IMR-90 (cell line): ENCODE data around the gene CACNA1D. TPM values are rescaled to one million over a fixed set of nuclear protein-coding genes. Genes with fewer than 3 reads are reported as not detected.

Source experiments
- ATAC-seq: fragments of 200-7000 bp; cut with Tn5 transposase; 2 replicates; pipeline ENCODE4 v1.9.1; 2020; ENCODE audit warnings: low read depth, mild to moderate bottlenecking, moderate library complexity
- BruUV-seq: library from RNA; stranded (reverse); fragments of 400-500 nt; replicated peaks from 2 replicates; lab custom pipeline; 2021; lab: Mats Ljungman, UMichigan
- CTCF ChIA-PET: fragments of 300-600 bp; formaldehyde crosslinking; extraction: SDS; loops from one replicate; lab custom pipeline; 2021; ENCODE audit warnings: antibody characterized with exemption; lab: Yijun Ruan, JAX
- POLR2A ChIA-PET: fragments of 300-600 bp; sonication (Branson Sonifier 250); formaldehyde crosslinking; loops from one replicate; lab custom pipeline; 2022; ENCODE audit warnings: antibody characterized with exemption; ENCODE audit not compliant: unreplicated experiment; lab: Charles Lee
- DNase-seq: peaks from one replicate; pipeline ENCODE4 v3.0.0; 2013
- H2AFZ ChIP-seq: replicated peaks from 2 replicates; pipeline ENCODE3; 2013; ENCODE audit warnings: low read length, mild to moderate bottlenecking; ENCODE audit not compliant: poor library complexity
- H2AK5ac ChIP-seq: 2 replicates; pipeline ENCODE4 v1.6.1; 2013; ENCODE audit warnings: low read depth, low read length, inconsistent platforms
- H2AK9ac ChIP-seq: replicated peaks from 2 replicates; pipeline ENCODE3; 2013; ENCODE audit warnings: mild to moderate bottlenecking, low read depth, low read length, moderate library complexity; ENCODE audit not compliant: poor library complexity
- H2BK120ac ChIP-seq: 2 replicates; pipeline ENCODE4 v1.6.1; 2013; ENCODE audit warnings: low read depth, low read length, inconsistent platforms
- H2BK15ac ChIP-seq: 3 replicates; pipeline ENCODE4 v1.6.1; 2013; ENCODE audit warnings: low read depth, low read length, inconsistent platforms
- H2BK20ac ChIP-seq: 2 replicates; pipeline ENCODE4 v1.6.1; 2013; ENCODE audit warnings: low read depth, mild to moderate bottlenecking, inconsistent platforms, low read length, moderate library complexity
- H2BK5ac ChIP-seq: 2 replicates; pipeline ENCODE4 v1.6.1; 2013; ENCODE audit warnings: mild to moderate bottlenecking, low read depth, low read length, inconsistent platforms; ENCODE audit not compliant: poor library complexity, severe bottlenecking
- H3K14ac ChIP-seq: replicated peaks from 2 replicates; pipeline ENCODE4 v1.6.1; 2013; ENCODE audit warnings: low read depth, low read length, inconsistent platforms
- H3K18ac ChIP-seq: 2 replicates; pipeline ENCODE4 v1.6.1; 2013; ENCODE audit warnings: low read depth, low read length, control low read depth
- H3K23ac ChIP-seq: 2 replicates; pipeline ENCODE4 v1.6.1; 2013; ENCODE audit warnings: low read depth, low read length, inconsistent platforms
- H3K27ac ChIP-seq: 2 replicates; pipeline ENCODE4 v1.5.1; 2013; ENCODE audit warnings: mild to moderate bottlenecking, control low read depth, low read length; ENCODE audit not compliant: insufficient read depth
- H3K27me3 ChIP-seq: 2 replicates; pipeline ENCODE4 v1.6.1; 2013; ENCODE audit warnings: low read length; ENCODE audit not compliant: control insufficient read depth, insufficient read depth
- H3K36me3 ChIP-seq: 2 replicates; pipeline ENCODE4 v1.6.1; 2013; ENCODE audit warnings: low read length, mixed read lengths; ENCODE audit not compliant: control insufficient read depth, insufficient read depth
- H3K4ac ChIP-seq: 2 replicates; pipeline ENCODE4 v1.6.1; 2013; ENCODE audit warnings: low read depth, low read length, inconsistent platforms
- H3K4me1 ChIP-seq: 2 replicates; pipeline ENCODE4 v1.6.1; 2013; ENCODE audit warnings: low read length, mixed read lengths; ENCODE audit not compliant: control insufficient read depth, insufficient read depth
- H3K4me2 ChIP-seq: 2 replicates; pipeline ENCODE4 v1.6.1; 2013; ENCODE audit warnings: low read depth, mild to moderate bottlenecking, control low read depth, low read length, moderate library complexity
- H3K4me3 ChIP-seq: 2 replicates; pipeline ENCODE4 v1.5.1; 2013; ENCODE audit warnings: low read depth, mild to moderate bottlenecking, control low read depth, low read length, moderate library complexity; ENCODE audit not compliant: insufficient read depth
- H3K56ac ChIP-seq: 2 replicates; pipeline ENCODE4 v1.6.1; 2013; ENCODE audit warnings: low read length, inconsistent platforms; ENCODE audit not compliant: insufficient read depth; ENCODE audit errors: extremely low read depth
- H3K79me1 ChIP-seq, 2 experiments: 2 replicates each; pipeline ENCODE4 v1.6.1; 2013; ENCODE audit warnings: low read length in 2 of 2, inconsistent platforms in 1 of 2, low read depth in 1 of 2
- H3K9ac ChIP-seq: 2 replicates; pipeline ENCODE4 v1.6.1; 2013; ENCODE audit warnings: low read depth, low read length, control low read depth
- H3K9me1 ChIP-seq: 2 replicates; pipeline ENCODE4 v1.6.1; 2013; ENCODE audit warnings: low read length, inconsistent platforms; ENCODE audit not compliant: insufficient read depth
- H3K9me3 ChIP-seq: 2 replicates; pipeline ENCODE4 v1.6.1; 2013; ENCODE audit warnings: low read length; ENCODE audit not compliant: control insufficient read depth, insufficient read depth
- H4K20me1 ChIP-seq: 2 replicates; pipeline ENCODE4 v1.6.1; 2013; ENCODE audit warnings: low read length, inconsistent platforms; ENCODE audit not compliant: insufficient read depth
- H4K5ac ChIP-seq: 2 replicates; pipeline ENCODE4 v1.6.1; 2013; ENCODE audit warnings: mild to moderate bottlenecking, low read depth, low read length, control low read depth
- H4K8ac ChIP-seq, 2 experiments: 2 replicates each; pipeline ENCODE4 v1.6.1; 2013; ENCODE audit warnings: low read depth in 2 of 2, low read length in 2 of 2, control low read depth in 1 of 2, inconsistent platforms in 1 of 2
- H4K91ac ChIP-seq: 2 replicates; pipeline ENCODE4 v1.6.1; 2013; ENCODE audit warnings: low read depth, low read length, inconsistent platforms; ENCODE audit not compliant: insufficient read depth
- BHLHE40 ChIP-seq: fragments of 150-350 bp; IDR thresholded peaks from 2 replicates; pipeline ENCODE4 v1.6.1; 2016; ENCODE audit warnings: mild to moderate bottlenecking, low read depth, low read length
- CEBPB ChIP-seq: IDR thresholded peaks from 2 replicates; pipeline ENCODE4 v1.6.1; 2012; ENCODE audit warnings: low read depth, low read length, improper control_type of control experiment
- CHD1 ChIP-seq: IDR thresholded peaks from 2 replicates; pipeline ENCODE4 v1.6.1; 2012; ENCODE audit warnings: low read depth, low read length, improper control_type of control experiment
- FOS ChIP-seq: fragments of 150-350 bp; IDR thresholded peaks from 2 replicates; pipeline ENCODE4 v1.6.1; 2016; ENCODE audit warnings: low read depth, low read length
- MAFK ChIP-seq: IDR thresholded peaks from 2 replicates; pipeline ENCODE4 v1.6.1; 2012; ENCODE audit warnings: low read depth, low read length, improper control_type of control experiment
- MAZ ChIP-seq: IDR thresholded peaks from 2 replicates; pipeline ENCODE4 v1.6.1; 2012; ENCODE audit warnings: low read depth, mild to moderate bottlenecking, low read length, improper control_type of control experiment, moderate library complexity, borderline replicate concordance
- MXI1 ChIP-seq: IDR thresholded peaks from 2 replicates; pipeline ENCODE4 v1.6.1; 2012; ENCODE audit warnings: low read depth, mild to moderate bottlenecking, low read length, moderate library complexity, borderline replicate concordance
- NFE2L2 ChIP-seq: fragments of 150-350 bp; IDR thresholded peaks from 2 replicates; pipeline ENCODE4 v1.6.1; 2016; ENCODE audit warnings: low read depth, mild to moderate bottlenecking, low read length
- POLR2A ChIP-seq: IDR thresholded peaks from 2 replicates; pipeline ENCODE4 v1.6.1; 2012; ENCODE audit warnings: mild to moderate bottlenecking, low read depth, low read length
- RAD21 ChIP-seq: IDR thresholded peaks from 2 replicates; pipeline ENCODE4 v1.6.1; 2012; ENCODE audit warnings: low read length, improper control_type of control experiment
- RCOR1 ChIP-seq: IDR thresholded peaks from 2 replicates; pipeline ENCODE4 v1.6.1; 2012; ENCODE audit warnings: mild to moderate bottlenecking, low read length, improper control_type of control experiment; ENCODE audit not compliant: insufficient replicate concordance
- RFX5 ChIP-seq: IDR thresholded peaks from 2 replicates; pipeline ENCODE4 v1.8.0; 2012; ENCODE audit warnings: low read depth, mild to moderate bottlenecking, low read length, moderate library complexity
- SMC3 ChIP-seq: fragments of 150-350 bp; IDR thresholded peaks from 2 replicates; pipeline ENCODE4 v1.6.1; 2016; ENCODE audit warnings: low read depth, mild to moderate bottlenecking, antibody characterized with exemption, low read length, moderate library complexity
- WGBS, 2 experiments: methylation state at CpG; one replicate each; pipeline versions ENCODE4 v1.1.5 to v1.1.7; 2013; ENCODE audit warnings: missing lambda C conversion rate in 2 of 2; ENCODE audit not compliant: insufficient read length in 1 of 2; ENCODE audit errors: extremely low coverage in 2 of 2; 5-methylcytosine and 5-hydroxymethylcytosine counted together
- dilution Hi-C: fragments of 300-500 bp; cut with HindIII; formaldehyde crosslinking; loops from one replicate; pipeline ENCODE4 v1.14.3; 2018; ENCODE audit warnings: low sequenced_read_pairs; ENCODE audit not compliant: unreplicated experiment
- in situ Hi-C: fragments of 300-500 bp; cut with MboI; formaldehyde crosslinking; loops from 3 replicates; pipeline ENCODE4 v1.14.3; 2019; ENCODE audit warnings: low sequenced_read_pairs, inconsistent platforms, mixed read lengths
- intact Hi-C: fragments of 100-400 bp; cut with micrococcal nuclease; formaldehyde crosslinking; loops from 2 replicates; pipeline ENCODE4 v1.10.0; 2022
- polyA plus RNA-seq, 3 experiments: library from polyadenylated mRNA; depleted of rRNA; stranded (reverse); fragments of >200 nt; gene quantifications; 2 replicates each; pipeline ENCODE4 v1.2.3, GENCODE V29; 2012; ENCODE audit warnings: low replicate concordance in 1 of 3
- total RNA-seq: library from RNA; depleted of rRNA; stranded (reverse); fragments of >200 nt; gene quantifications from 2 replicates; pipeline ENCODE4 v1.2.3, GENCODE V29; 2012
- TF ChIP-seq, protein P1 (sequence below): fragments of 150-350 bp; IDR thresholded peaks from 2 replicates; pipeline ENCODE4 v1.6.1; 2017; ENCODE audit warnings: mild to moderate bottlenecking, antibody characterized with exemption, low read length, low read depth
- TF ChIP-seq, protein P2 (sequence below): fragments of 150-350 bp; IDR thresholded peaks from 2 replicates; pipeline ENCODE4 v1.6.1; 2016; ENCODE audit warnings: low read depth, mild to moderate bottlenecking, low read length, moderate library complexity, borderline replicate concordance
- TF ChIP-seq, protein P3 (sequence below): conservative IDR thresholded peaks from 2 replicates; pipeline ENCODE4 v1.5.1; 2012; ENCODE audit warnings: mild to moderate bottlenecking, low read depth, low read length, improper control_type of control experiment

Gene CACNA1D
- total and polyA plus RNA-seq, 2 of the 4 experiments (the other 2 are of a cell fraction): 0.07 TPM; not detected in 1

DNA sequence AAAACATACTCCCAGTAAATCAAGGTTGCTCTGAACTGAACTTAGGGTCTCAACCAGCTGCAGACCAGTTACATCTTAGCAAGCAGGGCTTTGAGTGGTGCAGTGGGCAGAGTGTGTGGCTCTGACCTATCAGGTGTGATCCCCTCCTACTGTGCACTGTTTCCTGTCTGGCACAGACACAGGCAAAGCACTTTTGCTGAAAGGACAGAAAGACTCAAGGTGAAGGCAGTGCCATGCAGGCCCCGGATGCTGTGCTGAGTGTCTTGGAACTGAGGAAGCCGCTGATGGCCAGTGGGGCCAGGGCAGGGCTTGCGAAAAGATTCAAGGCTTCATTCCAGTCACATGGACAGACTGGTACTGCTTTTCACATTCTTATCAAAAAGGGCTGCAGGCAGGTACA lies 85.2 kb downstream of the CACNA1D start:
- intact Hi-C loops (no loop called here), in situ Hi-C loops (no loop called here), dilution Hi-C loops (no loop called here)
- H3K4me1 ChIP-seq: no peaks in the 10 kb centered on the region
- H3K4me3 ChIP-seq: no peak overlapping the region
- no peak overlapping the region for H2BK20ac ChIP-seq
- TF ChIP-seq MAZ (no peak), NFE2L2 (no peak), RCOR1 (no peak), FOS (no peak), SMC3 (no peak), BHLHE40 (no peak), RFX5 (no peak), POLR2A (no peak), MXI1 (no peak), CEBPB (no peak), CHD1 (no peak), RAD21 (no peak), MAFK (no peak)
- TF ChIP-seq, protein P1, sequence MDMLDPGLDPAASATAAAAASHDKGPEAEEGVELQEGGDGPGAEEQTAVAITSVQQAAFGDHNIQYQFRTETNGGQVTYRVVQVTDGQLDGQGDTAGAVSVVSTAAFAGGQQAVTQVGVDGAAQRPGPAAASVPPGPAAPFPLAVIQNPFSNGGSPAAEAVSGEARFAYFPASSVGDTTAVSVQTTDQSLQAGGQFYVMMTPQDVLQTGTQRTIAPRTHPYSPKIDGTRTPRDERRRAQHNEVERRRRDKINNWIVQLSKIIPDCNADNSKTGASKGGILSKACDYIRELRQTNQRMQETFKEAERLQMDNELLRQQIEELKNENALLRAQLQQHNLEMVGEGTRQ: no peak
- TF ChIP-seq, protein P2, sequence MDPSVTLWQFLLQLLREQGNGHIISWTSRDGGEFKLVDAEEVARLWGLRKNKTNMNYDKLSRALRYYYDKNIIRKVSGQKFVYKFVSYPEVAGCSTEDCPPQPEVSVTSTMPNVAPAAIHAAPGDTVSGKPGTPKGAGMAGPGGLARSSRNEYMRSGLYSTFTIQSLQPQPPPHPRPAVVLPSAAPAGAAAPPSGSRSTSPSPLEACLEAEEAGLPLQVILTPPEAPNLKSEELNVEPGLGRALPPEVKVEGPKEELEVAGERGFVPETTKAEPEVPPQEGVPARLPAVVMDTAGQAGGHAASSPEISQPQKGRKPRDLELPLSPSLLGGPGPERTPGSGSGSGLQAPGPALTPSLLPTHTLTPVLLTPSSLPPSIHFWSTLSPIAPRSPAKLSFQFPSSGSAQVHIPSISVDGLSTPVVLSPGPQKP: no peak
- TF ChIP-seq, protein P3, sequence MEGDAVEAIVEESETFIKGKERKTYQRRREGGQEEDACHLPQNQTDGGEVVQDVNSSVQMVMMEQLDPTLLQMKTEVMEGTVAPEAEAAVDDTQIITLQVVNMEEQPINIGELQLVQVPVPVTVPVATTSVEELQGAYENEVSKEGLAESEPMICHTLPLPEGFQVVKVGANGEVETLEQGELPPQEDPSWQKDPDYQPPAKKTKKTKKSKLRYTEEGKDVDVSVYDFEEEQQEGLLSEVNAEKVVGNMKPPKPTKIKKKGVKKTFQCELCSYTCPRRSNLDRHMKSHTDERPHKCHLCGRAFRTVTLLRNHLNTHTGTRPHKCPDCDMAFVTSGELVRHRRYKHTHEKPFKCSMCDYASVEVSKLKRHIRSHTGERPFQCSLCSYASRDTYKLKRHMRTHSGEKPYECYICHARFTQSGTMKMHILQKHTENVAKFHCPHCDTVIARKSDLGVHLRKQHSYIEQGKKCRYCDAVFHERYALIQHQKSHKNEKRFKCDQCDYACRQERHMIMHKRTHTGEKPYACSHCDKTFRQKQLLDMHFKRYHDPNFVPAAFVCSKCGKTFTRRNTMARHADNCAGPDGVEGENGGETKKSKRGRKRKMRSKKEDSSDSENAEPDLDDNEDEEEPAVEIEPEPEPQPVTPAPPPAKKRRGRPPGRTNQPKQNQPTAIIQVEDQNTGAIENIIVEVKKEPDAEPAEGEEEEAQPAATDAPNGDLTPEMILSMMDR: no peak
- WGBS, 2 experiments: no CpG with 5 or more reads among the region's 3 CpGs
- DNase-seq (no peak), ATAC-seq (no peak)
- no peak overlapping the region for H2BK120ac ChIP-seq
- no peak overlapping the region for H2BK5ac ChIP-seq
- no peak overlapping the region for H3K14ac ChIP-seq
- no TSS peak for BruUV-seq
- no peaks in the 10 kb centered on the region for H3K36me3 ChIP-seq
- no peak overlapping the region for H2AK5ac ChIP-seq
- no peaks in the 10 kb centered on the region for H3K9me3 ChIP-seq
- H4K20me1 ChIP-seq: no peaks in the 10 kb centered on the region
- H3K4ac ChIP-seq: no peak overlapping the region
- no peak overlapping the region for H4K8ac ChIP-seq
- H4K91ac ChIP-seq: no peak overlapping the region
- H3K79me1 ChIP-seq: no peaks in the 10 kb centered on the region
- no peak overlapping the region for H3K27ac ChIP-seq
- H3K9ac ChIP-seq: no peak overlapping the region
- no peak overlapping the region for H3K23ac ChIP-seq
- no peak overlapping the region for H3K18ac ChIP-seq
- ChIA-PET POLR2A (no interaction called here), CTCF (no interaction called here)
- H3K56ac ChIP-seq: no peak overlapping the region
- H4K5ac ChIP-seq: no peak overlapping the region
- no peaks in the 10 kb centered on the region; the same call in 1 of the 2 replicates for H3K27me3 ChIP-seq
- H2AK9ac ChIP-seq: no peak overlapping the region
- no peak overlapping the region for H2BK15ac ChIP-seq
- H3K4me2 ChIP-seq: no peak overlapping the region
- no peaks in the 10 kb centered on the region; the same call in 1 of the 2 replicates for H3K9me1 ChIP-seq
- no peak overlapping the region for H2AFZ ChIP-seq
